Measurements from ENCODE around the gene NOL7. TPM values are rescaled to one million over a fixed set of nuclear protein-coding genes. Genes with fewer than 3 reads are reported as not detected.

The NOL7 gene
- total and polyA plus RNA-seq, 9 of the 15 experiments (the other 6 are each of a cell fraction or from before 2014, with no cell fraction given), result 19.4 to 235 (median 157) TPM

- TF ChIP-seq KLF16 (IDR thresholded peaks at IDR 0.05), result 0 out of 2 replicates have a peak, but pooled peaks have one; percentile 17
- no peak for TF ChIP-seq XRCC5 (IDR thresholded peaks at IDR 0.05; ENCODE audit: low read depth, low read length)
- no peak for TF ChIP-seq ZBTB26 (CRISPR knock-in tag; IDR thresholded peaks at IDR 0.05)
- TF ChIP-seq ZNF133 (CRISPR knock-in tag; IDR thresholded peaks at IDR 0.05), result no peak
- no peak for TF ChIP-seq STAT5B (CRISPR knock-in tag; IDR thresholded peaks at IDR 0.05)
- peak; percentile 49 to 88 (median 74); a peak in 5 of 6 replicates for TF ChIP-seq CTCF (IDR thresholded peaks at IDR 0.05 in 2 of 3, conservative IDR thresholded peaks at IDR 0.05 in 1 of 3; ENCODE audit: insufficient read depth in 2 of 3, low read depth in 1 of 3, low read length in 3 of 3)
- no peak for TF ChIP-seq ELF4 (CRISPR knock-in tag; IDR thresholded peaks at IDR 0.05)
- no peak for TF ChIP-seq ZBTB12 (CRISPR knock-in tag; IDR thresholded peaks at IDR 0.05)
- no peak for TF ChIP-seq POLR3A (IDR thresholded peaks at IDR 0.05; ENCODE audit: borderline replicate concordance, extremely low read depth, insufficient read depth, insufficient read length)
- TF ChIP-seq THAP7 (CRISPR knock-in tag; IDR thresholded peaks at IDR 0.05), result no peak
- no peak for TF ChIP-seq ILK (tag; IDR thresholded peaks at IDR 0.05; ENCODE audit: borderline replicate concordance, low read depth)
- no peak for TF ChIP-seq ZMIZ1 (IDR thresholded peaks at IDR 0.05; ENCODE audit: low read depth in 2 of 2, low read length in 2 of 2)
- TF ChIP-seq SRSF3 (IDR thresholded peaks at IDR 0.05; ENCODE audit: insufficient read depth, low read length), result no peak
- TF ChIP-seq CLOCK (CRISPR knock-in tag; IDR thresholded peaks at IDR 0.05; ENCODE audit: borderline replicate concordance), result no peak
- TF ChIP-seq FOXK2 (conservative IDR thresholded peaks at IDR 0.05 in 1 of 2, IDR thresholded peaks at IDR 0.05 in 1 of 2; ENCODE audit: low read depth in 2 of 2), result no peak
Measured at GRCh38 chr6:13574149-13574570, 41.0 kb upstream of the NOL7 start (continued).
